Stimulated activated naive CD8-positive, alpha-beta T cell treated with anti-CD3 and anti-CD28 coated beads, Interleukin-15, Interleukin-2, amounts not matched to agents 100 U/mL and 50 U/mL, for 24 hours (primary cell): ENCODE measurements around the gene L3MBTL4.

ENCODE experiments used
- ATAC-seq: fragments of 150-1000 bp; cut with Tn5 transposase; one replicate; pipeline ENCODE4 v1.10.0; 2021
- DNase-seq: peaks from one replicate; pipeline ENCODE4 v3.0.0; 2021

Gene L3MBTL4

DNA sequence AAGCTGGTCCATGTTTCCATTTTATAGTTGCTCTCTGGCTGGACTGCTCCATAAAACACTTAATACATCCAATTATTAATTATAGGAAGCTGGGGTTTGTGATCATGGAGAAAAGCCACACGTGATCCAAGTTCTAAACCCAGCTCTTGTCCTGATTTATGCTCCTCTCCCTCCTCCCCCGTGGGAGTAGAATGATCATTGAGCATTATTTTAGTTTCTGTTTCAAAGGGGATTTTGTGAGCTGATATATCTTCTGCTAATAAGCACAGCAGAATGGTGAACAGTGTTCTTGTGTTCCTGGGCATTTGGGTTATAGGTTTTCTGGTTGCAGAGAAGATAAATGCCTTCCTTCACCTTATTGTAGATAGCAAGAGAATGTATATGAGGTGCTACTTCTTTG is 383.7 kb downstream of the L3MBTL4 start:
- ATAC-seq = no peak
- no peak for DNase-seq

- ATAC-seq (no peak), DNase-seq (no peak)
Measured at GRCh38 chr18:6024745-6025248, 389.9 kb downstream of the L3MBTL4 start.

GRCh38 chr18:6023551-6023950 is 391.2 kb downstream of the L3MBTL4 start:
- DNase-seq (no peak), ATAC-seq (no peak)

- DNase-seq (no peak), ATAC-seq (no peak)
Measured at GRCh38 chr18:6022845-6023244, 391.9 kb downstream of the L3MBTL4 start.

GRCh38 chr18:6022074-6022444 is 392.7 kb downstream of the L3MBTL4 start:
- DNase-seq (no peak), ATAC-seq (no peak)

DNA sequence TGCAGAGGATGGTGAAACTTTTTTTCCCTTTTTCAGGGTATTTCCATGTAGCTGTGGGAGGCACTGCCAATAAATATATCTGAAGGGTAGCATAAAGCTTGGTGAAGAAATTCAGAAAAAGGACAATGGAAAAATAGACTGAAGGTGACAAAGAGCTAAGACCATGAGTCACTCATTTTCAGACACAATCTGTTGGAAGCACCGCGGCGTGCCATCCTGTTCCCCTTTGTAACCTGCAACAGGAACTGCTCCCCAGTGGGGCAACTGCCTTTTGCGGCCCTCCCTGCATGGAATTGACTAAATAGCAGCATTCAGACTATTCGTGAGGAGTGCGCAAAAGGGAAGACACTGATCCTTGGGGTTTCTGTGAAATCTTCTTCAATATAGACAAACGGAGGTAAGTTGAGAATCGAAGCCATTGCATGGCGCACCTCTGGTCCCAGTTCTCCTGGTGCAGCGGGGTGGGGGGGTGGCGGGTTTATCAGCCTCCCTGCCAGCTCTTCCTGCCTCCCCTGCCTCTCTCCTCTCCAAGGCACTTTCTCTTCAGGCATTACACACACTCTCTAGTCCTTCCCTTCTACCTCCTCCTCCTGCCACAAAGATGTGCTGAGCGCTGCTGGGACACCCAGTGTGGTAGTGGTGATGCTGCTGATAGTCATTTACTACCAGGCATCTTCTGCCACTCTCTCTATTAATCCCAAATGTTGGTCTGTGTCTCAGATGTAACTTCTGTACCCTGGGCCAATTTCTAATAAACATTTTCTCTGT is 393.2 kb downstream of the L3MBTL4 start:
- ATAC-seq = no peak

DNA sequence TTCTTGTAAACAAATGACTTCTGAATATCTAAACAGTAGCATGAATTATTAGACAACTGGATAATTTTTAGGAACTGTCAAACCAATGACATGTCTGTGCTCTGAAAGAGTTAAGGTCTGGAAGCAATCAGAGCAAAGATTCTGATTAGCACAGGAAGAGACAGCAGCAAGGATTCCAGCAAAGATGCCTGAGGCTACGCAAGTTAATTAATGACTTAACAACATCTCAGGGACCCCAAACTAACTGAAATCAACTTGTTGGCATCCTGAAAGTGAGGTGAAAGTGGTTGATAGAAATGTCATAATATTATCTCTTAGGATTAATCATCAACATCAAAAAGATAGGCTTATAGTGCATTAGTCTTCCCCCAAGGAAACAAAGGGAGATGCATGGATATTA is 396.0 kb downstream of the L3MBTL4 start:
- ATAC-seq (no peak), DNase-seq (no peak)

More for the DNA sequence above, 393.2 kb downstream of the L3MBTL4 start:
- no peak for DNase-seq

DNA sequence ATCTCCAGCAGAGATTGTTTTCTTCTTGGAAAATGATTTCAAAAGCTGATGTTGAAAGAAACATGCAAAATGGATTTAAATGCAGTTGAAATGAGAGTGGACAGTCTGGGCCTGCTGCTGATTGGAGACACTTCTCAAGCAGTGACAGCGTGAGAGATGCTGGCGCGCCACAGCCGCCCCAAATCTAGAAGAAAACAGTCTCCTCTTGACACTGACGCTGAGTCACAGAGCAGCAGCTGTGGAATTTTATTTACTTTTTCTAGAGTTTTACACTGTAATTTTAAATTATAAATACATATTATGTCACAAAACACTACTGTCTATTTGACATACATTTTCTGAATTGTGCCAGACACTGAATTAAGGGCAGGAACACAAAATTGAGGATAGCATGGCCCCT is 397.5 kb downstream of the L3MBTL4 start:
- DNase-seq (no peak), ATAC-seq (no peak)

DNA sequence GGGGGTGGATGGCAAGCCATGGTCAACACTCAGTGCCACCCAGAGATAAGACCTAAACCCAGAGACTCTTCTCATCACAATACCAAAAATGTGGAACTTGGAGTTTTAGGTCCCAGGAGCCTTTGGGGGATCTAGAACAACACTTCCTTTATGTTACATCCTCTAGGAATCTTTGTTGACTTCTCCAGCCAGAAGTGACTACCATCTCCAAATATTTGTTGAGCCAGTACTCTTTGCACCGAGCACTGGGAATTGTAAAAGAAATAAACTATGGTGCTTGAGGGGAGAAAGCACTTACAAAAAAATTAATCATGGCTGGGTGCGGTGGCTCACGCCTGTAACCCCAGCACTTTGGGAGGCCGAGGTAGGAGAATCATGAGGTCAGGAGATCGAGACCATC is 399.3 kb downstream of the L3MBTL4 start:
- no peak for DNase-seq
- no peak for ATAC-seq

DNA sequence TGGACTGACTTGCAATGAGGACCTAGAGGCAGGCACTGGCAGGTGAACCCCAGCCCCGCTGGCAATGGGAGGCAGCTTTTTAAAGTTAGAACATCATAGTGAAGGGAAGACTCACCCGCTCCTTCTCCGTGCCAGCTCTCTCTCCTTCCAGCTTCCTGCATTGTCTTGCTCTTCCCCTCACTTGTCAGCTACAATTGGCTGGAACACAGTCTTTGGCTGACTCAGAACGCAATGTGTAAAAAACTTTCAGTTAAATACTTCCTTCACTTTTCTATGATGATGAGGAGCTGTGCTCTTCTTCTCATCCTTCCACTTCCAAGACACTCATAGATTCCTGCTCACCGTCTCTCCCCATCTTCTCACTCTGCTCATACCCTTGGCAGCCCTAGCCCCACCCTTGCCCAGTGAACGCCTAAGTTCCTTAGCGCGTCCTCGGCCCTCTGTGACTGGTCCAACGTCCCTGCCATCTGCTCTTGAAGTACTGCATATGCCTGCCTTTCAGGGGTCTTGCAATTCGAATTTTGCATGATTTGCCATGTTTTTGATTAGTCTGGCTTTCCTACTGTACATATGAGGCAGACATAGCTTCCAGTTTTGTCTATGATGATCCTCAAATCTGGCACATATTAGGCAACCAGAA is 401.4 kb downstream of the L3MBTL4 start:
- no peak for ATAC-seq
- no peak for DNase-seq

DNA sequence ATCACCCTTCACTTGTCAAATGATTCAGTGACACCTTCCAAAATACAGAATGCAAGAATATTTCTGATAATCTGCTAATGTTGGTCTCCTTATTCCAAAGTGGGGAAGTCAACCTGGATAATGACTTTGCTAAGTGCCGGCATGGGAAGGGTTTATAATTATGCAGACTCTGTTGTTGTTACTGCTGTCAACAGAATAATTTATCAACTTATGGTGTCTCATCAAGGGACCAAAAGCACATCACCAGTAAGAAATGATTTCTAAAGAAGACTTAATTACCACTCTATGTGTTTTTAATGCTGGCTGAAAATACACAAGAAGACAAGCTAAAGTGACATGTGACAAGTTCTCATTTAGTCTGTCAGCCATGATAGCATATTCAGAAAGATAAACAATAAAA is 403.8 kb downstream of the L3MBTL4 start:
- DNase-seq (no peak), ATAC-seq (no peak)

- no peak for ATAC-seq
- no peak for DNase-seq
Measured at GRCh38 chr18:6010284-6010683, 404.4 kb downstream of the L3MBTL4 start.

- ATAC-seq (no peak), DNase-seq (no peak)
Measured at GRCh38 chr18:6009756-6010155, 405.0 kb downstream of the L3MBTL4 start.

- DNase-seq (no peak), ATAC-seq (peak; percentile 49)
Measured at GRCh38 chr18:6004683-6005082, 410.0 kb downstream of the L3MBTL4 start.

DNA sequence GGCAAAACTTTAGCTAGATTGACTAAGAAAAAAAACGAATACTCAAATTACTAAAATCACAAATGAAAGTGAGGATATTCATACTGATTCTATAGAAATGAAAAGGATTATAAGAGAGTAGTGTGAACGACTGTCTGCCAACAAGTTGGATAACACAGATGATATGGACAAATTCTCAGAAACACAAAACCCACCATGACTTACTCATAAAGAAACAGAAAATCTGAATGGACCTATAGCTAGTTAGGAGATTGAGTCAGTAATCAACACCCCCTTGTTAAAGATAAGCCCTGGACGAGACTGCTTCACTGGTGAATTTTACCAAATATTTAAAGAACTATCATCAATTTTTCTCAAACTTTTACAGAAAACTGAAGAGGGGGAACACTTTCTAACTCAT is 410.6 kb downstream of the L3MBTL4 start:
- peak; percentile 36 for ATAC-seq
- no peak for DNase-seq

GRCh38 chr18:6001867-6002266 is 412.8 kb downstream of the L3MBTL4 start:
- no peak for ATAC-seq
- no peak for DNase-seq

GRCh38 chr18:5998907-5999306 is 415.8 kb downstream of the L3MBTL4 start:
- ATAC-seq = no peak

DNA sequence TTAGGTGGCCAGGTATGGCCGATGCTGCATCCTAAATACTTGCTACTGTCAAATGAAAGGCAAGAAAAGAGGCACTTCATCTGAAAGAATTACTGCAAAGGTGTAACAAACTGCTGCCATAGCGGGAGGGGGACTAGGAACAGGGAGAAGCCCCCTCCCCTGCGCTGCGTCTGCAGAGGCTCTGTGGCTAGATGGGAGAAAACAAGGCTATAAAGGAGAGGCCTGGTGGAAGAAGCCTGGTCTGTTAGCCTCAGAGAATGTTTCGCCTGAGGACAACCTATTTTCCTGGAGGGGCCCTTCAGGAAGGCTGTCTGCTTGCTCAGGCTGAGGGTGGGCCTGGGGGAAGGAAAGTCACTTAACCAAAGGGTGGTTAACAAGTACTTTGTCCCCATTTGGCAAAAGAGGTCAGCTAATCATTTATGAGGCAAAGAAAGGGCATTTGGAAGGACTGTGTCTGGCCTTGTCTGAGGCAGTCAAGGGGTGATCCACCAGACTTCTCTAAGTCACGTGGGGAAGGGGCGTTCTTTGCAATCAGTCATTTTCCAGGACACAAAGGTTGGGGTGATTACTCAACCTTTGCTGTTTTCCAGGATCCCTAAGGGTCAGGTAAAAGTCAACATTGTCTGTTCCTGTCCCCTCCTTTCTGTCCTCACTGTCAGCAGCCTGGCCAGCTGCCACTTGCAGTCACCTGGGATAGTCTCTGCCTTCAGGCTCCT is 416.4 kb downstream of the L3MBTL4 start:
- DNase-seq (no peak), ATAC-seq (no peak)

More at GRCh38 chr18:5998907-5999306, 415.8 kb downstream of the L3MBTL4 start:
- DNase-seq = no peak

GRCh38 chr18:5997361-5997760 is 417.4 kb downstream of the L3MBTL4 start:
- no peak for ATAC-seq

GRCh38 chr18:5995626-5996025 is 419.1 kb downstream of the L3MBTL4 start:
- DNase-seq = no peak

More at GRCh38 chr18:5997361-5997760, 417.4 kb downstream of the L3MBTL4 start:
- DNase-seq = no peak

GRCh38 chr18:5993938-5994337 is 420.8 kb downstream of the L3MBTL4 start:
- ATAC-seq (no peak), DNase-seq (no peak)

More at GRCh38 chr18:5995626-5996025, 419.1 kb downstream of the L3MBTL4 start:
- ATAC-seq = no peak

GRCh38 chr18:5992381-5992780 is 422.3 kb downstream of the L3MBTL4 start:
- no peak for ATAC-seq
- DNase-seq = no peak

DNA sequence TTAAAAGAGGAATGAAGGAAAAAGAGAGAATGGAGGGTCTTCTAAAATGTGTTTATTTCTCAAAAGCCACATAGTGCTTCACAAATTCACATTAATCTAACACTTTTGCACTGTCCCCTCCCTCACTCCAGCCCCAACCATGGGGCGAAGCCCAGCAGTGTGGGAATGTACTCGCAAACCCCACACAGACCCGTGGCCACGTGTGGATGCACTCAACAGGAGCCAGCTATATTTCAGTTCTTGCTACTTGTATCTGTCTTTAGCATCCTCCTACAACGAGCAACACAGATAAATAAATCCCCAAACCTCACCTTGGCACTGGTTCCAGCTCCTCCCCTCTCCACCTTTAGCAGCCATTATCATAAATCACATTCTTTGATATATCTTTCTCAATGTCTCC is 427.5 kb downstream of the L3MBTL4 start:
- no peak for ATAC-seq
- DNase-seq = no peak
